ENCODE measurements around the gene KRT39. TPM values are rescaled to one million over a fixed set of nuclear protein-coding genes. Genes with fewer than 3 reads are reported as not detected.

KRT39 gene
- 0.15 TPM for total RNA-seq (ENCODE audit: unreplicated experiment)
- long read RNA-seq = 0 reads

DNA sequence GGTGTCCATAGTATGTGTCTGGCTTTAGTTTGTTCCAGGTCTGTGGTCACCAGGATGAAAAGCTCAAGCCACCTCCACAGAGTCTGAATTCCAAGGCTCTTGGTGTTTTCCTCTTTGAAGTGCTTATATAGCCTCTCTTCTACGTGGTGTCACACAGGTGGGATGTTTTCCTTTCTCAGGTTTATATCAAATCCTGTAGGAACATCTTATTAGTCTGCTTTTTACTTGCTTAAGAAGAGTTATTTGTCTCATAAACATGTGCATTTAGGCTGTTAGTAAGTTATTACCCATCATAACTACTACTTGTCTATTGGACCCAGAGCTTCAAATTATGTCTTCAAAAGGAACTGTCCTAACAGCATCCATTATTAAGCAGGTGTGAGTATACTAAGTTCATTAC lies at the start of gene KRT39:
KRT39 (minus strand) TSS at position 101 of the 400 bp plus-strand sequence; CDS start at position 9, 92 bp downstream.
- Mint-ChIP-seq H3K9me3 (ENCODE audit: unreplicated experiment) (no peaks in the 10 kb centered on the region), H3K4me3 (ENCODE audit: unreplicated experiment) (no peak within 1 kb of the TSS), H3K4me1 (ENCODE audit: unreplicated experiment) (no peaks in the 10 kb centered on the region), H3K27me3 (ENCODE audit: unreplicated experiment) (no peaks in the 10 kb centered on the region), H3K36me3 (ENCODE audit: low read depth, unreplicated experiment) (no peaks in the 10 kb centered on the region), H3K27ac (ENCODE audit: unreplicated experiment) (no peak within 1 kb of the TSS)
- TF ChIP-seq, protein P1, sequence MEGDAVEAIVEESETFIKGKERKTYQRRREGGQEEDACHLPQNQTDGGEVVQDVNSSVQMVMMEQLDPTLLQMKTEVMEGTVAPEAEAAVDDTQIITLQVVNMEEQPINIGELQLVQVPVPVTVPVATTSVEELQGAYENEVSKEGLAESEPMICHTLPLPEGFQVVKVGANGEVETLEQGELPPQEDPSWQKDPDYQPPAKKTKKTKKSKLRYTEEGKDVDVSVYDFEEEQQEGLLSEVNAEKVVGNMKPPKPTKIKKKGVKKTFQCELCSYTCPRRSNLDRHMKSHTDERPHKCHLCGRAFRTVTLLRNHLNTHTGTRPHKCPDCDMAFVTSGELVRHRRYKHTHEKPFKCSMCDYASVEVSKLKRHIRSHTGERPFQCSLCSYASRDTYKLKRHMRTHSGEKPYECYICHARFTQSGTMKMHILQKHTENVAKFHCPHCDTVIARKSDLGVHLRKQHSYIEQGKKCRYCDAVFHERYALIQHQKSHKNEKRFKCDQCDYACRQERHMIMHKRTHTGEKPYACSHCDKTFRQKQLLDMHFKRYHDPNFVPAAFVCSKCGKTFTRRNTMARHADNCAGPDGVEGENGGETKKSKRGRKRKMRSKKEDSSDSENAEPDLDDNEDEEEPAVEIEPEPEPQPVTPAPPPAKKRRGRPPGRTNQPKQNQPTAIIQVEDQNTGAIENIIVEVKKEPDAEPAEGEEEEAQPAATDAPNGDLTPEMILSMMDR (IDR thresholded peaks at IDR 0.05; ENCODE audit: unreplicated experiment) = no peak
- DNase-seq (ENCODE audit: low spot score) = no peak

DNA sequence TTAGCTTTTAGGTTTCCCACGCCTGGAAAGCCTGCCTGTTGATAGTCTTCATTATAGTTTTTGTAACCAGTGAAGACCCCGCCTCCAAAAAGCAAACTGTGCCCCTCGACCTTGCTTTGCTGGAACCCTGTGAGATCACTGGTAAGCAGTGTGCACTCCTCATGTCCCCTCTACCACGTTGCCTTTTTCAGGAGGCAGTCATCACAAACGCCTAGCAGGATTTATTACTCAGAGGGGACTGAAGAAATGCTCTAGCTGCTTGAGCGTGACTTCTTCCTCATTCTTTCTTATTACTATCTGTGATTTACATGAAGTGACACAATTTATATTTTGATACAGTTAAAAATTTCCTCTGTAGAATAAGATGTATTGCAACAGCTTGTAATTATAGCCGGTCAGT lies 48.7 kb upstream of the KRT39 start:
- H3K9me3 Mint-ChIP-seq (ENCODE audit: unreplicated experiment) = no peaks in the 10 kb centered on the region
- no peak overlapping the region for H3K27ac Mint-ChIP-seq (ENCODE audit: unreplicated experiment)
- H3K36me3 Mint-ChIP-seq (ENCODE audit: low read depth, unreplicated experiment) = no peaks in the 10 kb centered on the region
- H3K4me1 Mint-ChIP-seq (ENCODE audit: unreplicated experiment) = peaks cover 22% of the 10 kb centered on the region
- TF ChIP-seq, protein P1 (IDR thresholded peaks at IDR 0.05; ENCODE audit: unreplicated experiment) = no peak
- no peak overlapping the region for H3K4me3 Mint-ChIP-seq (ENCODE audit: unreplicated experiment)
- DNase-seq (ENCODE audit: low spot score) = no peak
- no peaks in the 10 kb centered on the region for H3K27me3 Mint-ChIP-seq (ENCODE audit: unreplicated experiment)

DNA sequence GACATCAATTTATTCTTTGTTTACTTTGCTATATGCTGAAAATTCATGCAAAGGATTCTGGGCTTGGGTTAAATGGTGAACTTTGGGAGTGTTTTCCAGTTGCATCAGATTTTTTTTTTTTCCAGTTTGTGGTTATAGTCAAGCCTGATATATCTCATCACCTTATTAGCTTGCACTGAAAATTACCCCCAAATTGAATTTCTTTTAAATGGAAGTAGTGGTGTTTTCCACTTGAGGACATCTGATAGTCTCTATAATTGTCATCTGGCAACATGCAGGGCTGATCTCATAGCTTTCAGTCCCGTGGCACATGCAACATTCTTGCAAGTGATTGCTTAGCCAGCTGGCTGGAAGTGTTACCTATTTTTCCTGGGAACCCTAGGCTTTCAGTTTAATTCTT lies 46.9 kb upstream of the KRT39 start:
- no peaks in the 10 kb centered on the region for H3K9me3 Mint-ChIP-seq (ENCODE audit: unreplicated experiment)
- no peak overlapping the region for H3K4me3 Mint-ChIP-seq (ENCODE audit: unreplicated experiment)
- no peaks in the 10 kb centered on the region for H3K27me3 Mint-ChIP-seq (ENCODE audit: unreplicated experiment)
- peaks cover 19% of the 10 kb centered on the region for H3K4me1 Mint-ChIP-seq (ENCODE audit: unreplicated experiment)
- no peak for DNase-seq (ENCODE audit: low spot score)
- no peaks in the 10 kb centered on the region for H3K36me3 Mint-ChIP-seq (ENCODE audit: low read depth, unreplicated experiment)
- TF ChIP-seq, protein P1 (IDR thresholded peaks at IDR 0.05; ENCODE audit: unreplicated experiment) = no peak
- no peak overlapping the region for H3K27ac Mint-ChIP-seq (ENCODE audit: unreplicated experiment)

DNA sequence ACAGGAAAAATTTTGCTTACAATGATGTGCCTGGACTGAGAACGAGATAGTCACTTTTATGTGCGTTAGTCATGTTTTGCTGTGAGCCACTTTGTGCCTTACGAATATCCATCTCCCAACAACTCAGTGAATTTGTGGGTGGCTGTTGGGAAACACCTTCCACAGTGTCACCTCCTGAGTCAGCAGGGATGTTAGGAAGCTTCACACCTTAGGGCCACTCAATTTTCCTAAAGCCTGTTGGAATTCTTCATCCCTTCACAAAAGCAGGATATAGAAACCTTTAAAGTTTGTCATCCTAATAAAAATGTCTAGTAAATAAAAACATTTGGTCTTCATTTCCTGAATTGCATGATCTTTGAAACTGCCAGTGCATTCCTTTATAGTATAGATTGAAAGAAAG lies 46.4 kb upstream of the KRT39 start:
- DNase-seq (ENCODE audit: low spot score) = no peak
- no peaks in the 10 kb centered on the region for H3K9me3 Mint-ChIP-seq (ENCODE audit: unreplicated experiment)
- H3K4me1 Mint-ChIP-seq (ENCODE audit: unreplicated experiment) = peaks cover 15% of the 10 kb centered on the region
- TF ChIP-seq, protein P1 (IDR thresholded peaks at IDR 0.05; ENCODE audit: unreplicated experiment) = no peak
- no peak overlapping the region for H3K4me3 Mint-ChIP-seq (ENCODE audit: unreplicated experiment)
- no peak overlapping the region for H3K27ac Mint-ChIP-seq (ENCODE audit: unreplicated experiment)
- H3K27me3 Mint-ChIP-seq (ENCODE audit: unreplicated experiment) = no peaks in the 10 kb centered on the region
- no peaks in the 10 kb centered on the region for H3K36me3 Mint-ChIP-seq (ENCODE audit: low read depth, unreplicated experiment)

DNA sequence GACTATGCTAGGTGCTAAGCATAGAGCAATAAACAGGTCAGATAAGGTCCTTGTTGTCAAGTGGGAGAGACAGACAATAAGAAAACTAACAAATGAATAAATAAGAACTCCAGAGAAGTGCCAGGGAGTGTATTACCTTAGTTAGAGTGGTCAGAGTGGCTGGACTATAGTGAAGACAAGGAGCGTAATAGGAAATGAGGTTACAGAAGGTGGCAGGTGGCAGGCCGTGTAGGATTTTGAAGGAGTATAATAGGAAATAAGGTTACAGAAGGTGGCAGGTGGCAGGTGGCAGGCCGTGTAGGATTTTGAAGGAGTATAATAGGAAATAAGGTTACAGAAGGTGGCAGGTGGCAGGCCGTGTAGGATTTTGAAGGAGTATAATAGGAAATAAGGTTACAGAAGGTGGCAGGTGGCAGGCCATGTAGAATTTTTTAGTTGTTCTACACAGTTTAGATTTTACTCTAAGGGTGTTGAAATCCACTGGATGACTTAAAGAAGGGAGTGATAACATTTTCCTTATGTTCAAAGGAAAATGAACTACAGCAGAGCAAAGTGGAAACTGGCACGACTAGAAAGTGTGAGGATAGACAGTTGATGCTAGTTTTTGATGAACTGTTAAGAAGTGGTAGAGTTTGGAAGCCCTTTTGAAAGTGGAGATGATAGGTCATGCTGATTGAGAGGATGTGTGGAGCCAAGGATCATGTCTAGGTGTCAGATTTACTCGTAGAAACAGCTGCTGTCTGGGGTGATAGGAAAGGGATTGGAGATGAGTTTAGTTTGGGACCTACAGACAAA lies 45.8 kb upstream of the KRT39 start:
- no peak overlapping the region for H3K27ac Mint-ChIP-seq (ENCODE audit: unreplicated experiment)

More for the DNA sequence above, 45.8 kb upstream of the KRT39 start:
- TF ChIP-seq, protein P1 (IDR thresholded peaks at IDR 0.05; ENCODE audit: unreplicated experiment) = no peak
- no peaks in the 10 kb centered on the region for H3K27me3 Mint-ChIP-seq (ENCODE audit: unreplicated experiment)
- no peaks in the 10 kb centered on the region for H3K9me3 Mint-ChIP-seq (ENCODE audit: unreplicated experiment)
- peaks cover 9% of the 10 kb centered on the region for H3K4me1 Mint-ChIP-seq (ENCODE audit: unreplicated experiment)
- DNase-seq (ENCODE audit: low spot score) = no peak
- no peak overlapping the region for H3K4me3 Mint-ChIP-seq (ENCODE audit: unreplicated experiment)
- H3K36me3 Mint-ChIP-seq (ENCODE audit: low read depth, unreplicated experiment) = no peaks in the 10 kb centered on the region

All from endothelial cell (in vitro differentiated cells).